B cell (primary cell): ENCODE results near the gene ANTXR1. TPM values are rescaled to one million over a fixed set of nuclear protein-coding genes. Genes with fewer than 3 reads are reported as not detected.

Source experiments
- ATAC-seq: fragments of 200-7000 bp; cut with Tn5 transposase; one replicate; pipeline ENCODE4 v1.10.0; 2021; ENCODE audit warnings: low read depth, mild to moderate bottlenecking, moderate number of reproducible peaks, moderate library complexity
- CTCF ChIA-PET: fragments of 350-600 bp; sonication (Branson Sonifier 250); formaldehyde crosslinking; loops from one replicate; lab custom pipeline; 2021; ENCODE audit warnings: antibody characterized with exemption, inconsistent platforms; lab: Charles Lee
- POLR2A ChIA-PET: fragments of 350-600 bp; sonication (Branson Sonifier 250); formaldehyde crosslinking; loops from one replicate; lab custom pipeline; 2021; ENCODE audit warnings: antibody characterized with exemption; lab: Charles Lee
- DNase-seq: peaks from one replicate; pipeline ENCODE4 v3.0.0; 2013
- H2AFZ ChIP-seq: 2 replicates; pipeline ENCODE4 v1.6.1; 2012; ENCODE audit warnings: mild to moderate bottlenecking, low read depth, low read length; ENCODE audit not compliant: insufficient read depth, poor library complexity, severe bottlenecking
- H3K27ac ChIP-seq, 2 donors: 1 replicate in 1 of 2; 2 replicates in 1 of 2; pipeline ENCODE4 v1.5.1; 2012 to 2013; ENCODE audit warnings: low read length in 2 of 2, mild to moderate bottlenecking in 2 of 2, moderate library complexity in 1 of 2
- H3K27me3 ChIP-seq, 4 experiments: fragments of 200-600 bp in 1 of 4; sonication (generic) in 1 of 4; replicated peaks in 1 of 4; 1 replicate in 2 of 4; 2 replicates in 2 of 4; pipeline versions ENCODE4 v1.6.1 to v1.7.0; 2013 to 2016; ENCODE audit warnings: low read length in 3 of 4, mild to moderate bottlenecking in 2 of 4, mixed read lengths in 1 of 4, moderate library complexity in 1 of 4; ENCODE audit not compliant: insufficient read depth in 4 of 4, control insufficient read depth in 3 of 4; ENCODE audit errors: control extremely low read depth in 1 of 4
- H3K36me3 ChIP-seq, 2 experiments: replicated peaks in 1 of 2; 1 replicate in 1 of 2; 2 replicates in 1 of 2; pipeline versions ENCODE4 v1.6.1 to v1.7.1; 2013; ENCODE audit warnings: low read length in 1 of 2; ENCODE audit not compliant: insufficient read depth in 2 of 2, control insufficient read depth in 1 of 2; ENCODE audit errors: control extremely low read depth in 1 of 2, extremely low read depth in 1 of 2
- H3K4me1 ChIP-seq, 2 donors: fragments of 200-600 bp in 1 of 2; sonication (generic) in 1 of 2; 1 replicate in 1 of 2; 2 replicates in 1 of 2; pipeline versions ENCODE4 v1.5.1 to v1.6.1; 2013 to 2017; ENCODE audit warnings: low read length in 2 of 2; ENCODE audit not compliant: control insufficient read depth in 2 of 2, insufficient read depth in 2 of 2
- H3K4me2 ChIP-seq: replicated peaks from 2 replicates; pipeline ENCODE3; 2012; ENCODE audit warnings: mild to moderate bottlenecking, low read depth, low read length; ENCODE audit not compliant: poor library complexity, severe bottlenecking
- H3K4me3 ChIP-seq, 5 experiments: fragments of 200-600 bp in 1 of 5; sonication (generic) in 1 of 5; 1 replicate in 3 of 5; 2 replicates in 2 of 5; pipeline versions ENCODE4 v1.5.1 to v1.7.0; 2011 to 2016; ENCODE audit warnings: low read length in 4 of 5, mild to moderate bottlenecking in 4 of 5, low read depth in 2 of 5, control low read depth in 1 of 5, moderate library complexity in 1 of 5; ENCODE audit not compliant: insufficient read depth in 1 of 5; ENCODE audit errors: control extremely low read depth in 1 of 5, extremely low read depth in 1 of 5
- H3K79me2 ChIP-seq: fragments of 200-600 bp; sonication (generic); one replicate; pipeline ENCODE4 v1.6.0; 2016; ENCODE audit warnings: low read length; ENCODE audit not compliant: control insufficient read depth, insufficient read depth
- H3K9ac ChIP-seq: fragments of 200-600 bp; sonication (generic); 2 replicates; pipeline ENCODE4 v1.6.1; 2017; ENCODE audit warnings: mild to moderate bottlenecking, low read length, moderate library complexity
- H3K9me3 ChIP-seq, 3 donors: one replicate each; pipeline versions ENCODE4 v1.6.1 to v1.7.1; 2013; ENCODE audit warnings: low read length in 2 of 3; ENCODE audit not compliant: control insufficient read depth in 2 of 3, insufficient read depth in 1 of 3; ENCODE audit errors: control extremely low read depth in 1 of 3
- H4K20me1 ChIP-seq: 2 replicates; pipeline ENCODE4 v1.6.0; 2012; ENCODE audit warnings: mild to moderate bottlenecking, low read length; ENCODE audit not compliant: insufficient read depth, control insufficient read depth, poor library complexity, severe bottlenecking
- H3K27ac Mint-ChIP-seq: one replicate; pipeline ENCODE4 v1.8.0; 2021; ENCODE audit warnings: mixed read lengths
- H3K27me3 Mint-ChIP-seq: one replicate; pipeline ENCODE4 v1.8.0; 2021; ENCODE audit warnings: mixed read lengths
- H3K4me1 Mint-ChIP-seq: one replicate; pipeline ENCODE4 v1.8.0; 2021; ENCODE audit warnings: mixed read lengths
- H3K4me3 Mint-ChIP-seq: one replicate; pipeline ENCODE4 v1.8.0; 2021; ENCODE audit warnings: mixed read lengths
- H3K9me3 Mint-ChIP-seq: one replicate; pipeline ENCODE4 v1.8.0; 2022; ENCODE audit warnings: mixed read lengths; ENCODE audit not compliant: insufficient read depth
- EZH2 ChIP-seq: IDR thresholded peaks from 2 replicates; pipeline ENCODE4 v1.6.1; 2012; ENCODE audit warnings: borderline replicate concordance, low read depth, mild to moderate bottlenecking, moderate library complexity, low read length; ENCODE audit not compliant: insufficient read depth, poor library complexity, severe bottlenecking
- WGBS: methylation state at CpG from one replicate; pipeline ENCODE4 v1.1.5; 2013; ENCODE audit warnings: missing lambda C conversion rate; ENCODE audit not compliant: insufficient coverage; 5-methylcytosine and 5-hydroxymethylcytosine counted together
- intact Hi-C: fragments of 100-400 bp; cut with micrococcal nuclease; formaldehyde crosslinking; loops from one replicate; pipeline ENCODE4 v1.10.0; 2022
- polyA plus RNA-seq: library from polyadenylated mRNA; depleted of rRNA; stranded (reverse); fragments of >200 nt; gene quantifications from 2 replicates; pipeline ENCODE4 v1.2.3, GENCODE V29; 2012
- total RNA-seq, 2 donors: library from RNA; stranded (reverse); fragments of 120-200 nt in 1 of 2; gene quantifications; 1 replicate in 1 of 2; 2 replicates in 1 of 2; pipeline versions ENCODE4 v1.2.3 to v1.2.4, GENCODE V29; 2013 to 2022
- TF ChIP-seq, protein P1 (sequence below): fragments of 200-600 bp; IDR thresholded peaks from one replicate; pipeline ENCODE4 v1.8.0; 2022; ENCODE audit warnings: antibody characterized with exemption, mild to moderate bottlenecking

Gene ANTXR1
- total and polyA plus RNA-seq, 2 donors (not counting 1 experiment from before 2014, with no cell fraction given), result not detected

DNA sequence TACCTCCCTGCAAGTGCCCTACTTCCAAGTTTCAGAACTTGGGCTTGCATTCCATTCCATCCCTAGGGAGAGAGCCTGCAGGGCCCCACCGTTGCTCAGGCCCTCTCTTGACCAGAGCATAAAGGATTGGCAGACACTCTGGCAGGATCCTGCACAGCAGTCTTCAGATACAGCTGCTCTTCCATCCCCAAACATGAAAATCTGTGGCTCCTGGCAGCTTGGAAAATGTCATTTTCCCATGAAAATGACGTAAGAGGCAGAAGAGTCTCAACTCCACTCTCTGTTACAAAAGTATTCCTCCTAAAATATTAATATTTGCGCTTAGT lies 211.5 kb downstream of the ANTXR1 start:
- Mint-ChIP-seq H3K4me1 (no peaks in the 10 kb centered on the region), H3K4me3 (no peak overlapping the region), H3K9me3 (no peaks in the 10 kb centered on the region), H3K27ac (no peak overlapping the region), H3K27me3 (peaks cover 32% of the 10 kb centered on the region)
- no peak overlapping the region for H3K9ac ChIP-seq
- peaks cover 0 to 6% (median 0%) of the 10 kb centered on the region in 4 experiments for H3K27me3 ChIP-seq
- ChIA-PET CTCF (no interaction called here), POLR2A (no interaction called here)
- WGBS, result 47% methylated on average over 1 of the region's 3 CpGs
- no peak overlapping the region for H3K27ac ChIP-seq
- intact Hi-C loops, result no loop called here
- no peak overlapping the region for H3K4me2 ChIP-seq
- DNase-seq (no peak), ATAC-seq (no peak)
- no peaks in the 10 kb centered on the region for H3K79me2 ChIP-seq
- H4K20me1 ChIP-seq, result no peaks in the 10 kb centered on the region
- no peak overlapping the region for H2AFZ ChIP-seq
- H3K4me3 ChIP-seq, result no peak overlapping the region
- TF ChIP-seq EZH2, result no peak
- TF ChIP-seq, protein P1, sequence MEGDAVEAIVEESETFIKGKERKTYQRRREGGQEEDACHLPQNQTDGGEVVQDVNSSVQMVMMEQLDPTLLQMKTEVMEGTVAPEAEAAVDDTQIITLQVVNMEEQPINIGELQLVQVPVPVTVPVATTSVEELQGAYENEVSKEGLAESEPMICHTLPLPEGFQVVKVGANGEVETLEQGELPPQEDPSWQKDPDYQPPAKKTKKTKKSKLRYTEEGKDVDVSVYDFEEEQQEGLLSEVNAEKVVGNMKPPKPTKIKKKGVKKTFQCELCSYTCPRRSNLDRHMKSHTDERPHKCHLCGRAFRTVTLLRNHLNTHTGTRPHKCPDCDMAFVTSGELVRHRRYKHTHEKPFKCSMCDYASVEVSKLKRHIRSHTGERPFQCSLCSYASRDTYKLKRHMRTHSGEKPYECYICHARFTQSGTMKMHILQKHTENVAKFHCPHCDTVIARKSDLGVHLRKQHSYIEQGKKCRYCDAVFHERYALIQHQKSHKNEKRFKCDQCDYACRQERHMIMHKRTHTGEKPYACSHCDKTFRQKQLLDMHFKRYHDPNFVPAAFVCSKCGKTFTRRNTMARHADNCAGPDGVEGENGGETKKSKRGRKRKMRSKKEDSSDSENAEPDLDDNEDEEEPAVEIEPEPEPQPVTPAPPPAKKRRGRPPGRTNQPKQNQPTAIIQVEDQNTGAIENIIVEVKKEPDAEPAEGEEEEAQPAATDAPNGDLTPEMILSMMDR, result no peak
- H3K4me1 ChIP-seq, result no peaks in the 10 kb centered on the region
- no peaks in the 10 kb centered on the region for H3K9me3 ChIP-seq
- no peaks in the 10 kb centered on the region for H3K36me3 ChIP-seq

DNA sequence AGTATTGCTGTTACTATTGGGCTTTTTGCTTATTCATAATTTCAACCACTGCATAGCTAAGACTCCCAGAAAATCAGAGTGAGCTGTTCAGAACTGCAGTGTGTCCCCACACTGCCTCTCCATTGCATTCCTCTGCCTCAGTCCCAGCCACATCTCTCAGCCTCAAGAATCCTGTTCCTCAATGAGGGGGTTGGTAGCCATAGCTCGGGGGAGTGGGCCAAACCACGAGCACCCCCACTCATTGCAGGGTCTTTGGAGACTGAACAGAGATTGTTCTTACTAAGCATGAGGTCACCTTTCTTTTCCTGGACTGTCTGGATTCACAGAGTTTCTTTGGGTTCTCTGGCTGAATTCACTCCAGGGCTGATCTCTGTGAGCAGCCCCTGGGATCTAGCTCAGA lies 213.0 kb downstream of the ANTXR1 start:
- Histone ChIP-seq H4K20me1 (no peaks in the 10 kb centered on the region), H3K4me2 (no peak overlapping the region), H3K36me3 (no peaks in the 10 kb centered on the region), H3K4me3 (no peak overlapping the region), H2AFZ (no peak overlapping the region), H3K27ac (no peak overlapping the region), H3K9me3 (no peaks in the 10 kb centered on the region), H3K27me3 (peaks cover 0 to 4% (median 0%) of the 10 kb centered on the region in 4 experiments), H3K79me2 (no peaks in the 10 kb centered on the region), H3K9ac (no peak overlapping the region), H3K4me1 (no peaks in the 10 kb centered on the region)
- intact Hi-C loops, result no loop called here
- POLR2A ChIA-PET, result no interaction called here
- H3K4me1 Mint-ChIP-seq, result no peaks in the 10 kb centered on the region
- peaks cover 29% of the 10 kb centered on the region for H3K27me3 Mint-ChIP-seq
- TF ChIP-seq, protein P1, result no peak
- TF ChIP-seq EZH2, result no peak
- no peak overlapping the region for H3K27ac Mint-ChIP-seq
- CTCF ChIA-PET, result no interaction called here
- WGBS, result 88% methylated on average over 2 of the region's 2 CpGs
- no peak for DNase-seq
- no peak overlapping the region for H3K4me3 Mint-ChIP-seq
- H3K9me3 Mint-ChIP-seq, result no peaks in the 10 kb centered on the region
- ATAC-seq, result no peak
